Caco-2 (cell line): ENCODE data around the gene SUOX. TPM values are rescaled to one million over a fixed set of nuclear protein-coding genes. Genes with fewer than 3 reads are reported as not detected.
"Not testable (repeated sequence)": the region's sequence is repeated elsewhere in the genome, so short reads cannot be mapped to it uniquely, and the experiment has no call there.

ENCODE experiments used
- BruUV-seq: library from RNA; stranded (reverse); fragments of 400-500 nt; replicated peaks from 2 replicates; lab custom pipeline; 2021; lab: Mats Ljungman, UMichigan
- CTCF ChIA-PET: fragments of 300-600 bp; sonication (Branson Sonifier 250); formaldehyde crosslinking; loops from one replicate; lab custom pipeline; 2022; ENCODE audit warnings: antibody characterized with exemption; lab: Charles Lee
- POLR2A ChIA-PET: fragments of 300-600 bp; sonication (Branson Sonifier 250); formaldehyde crosslinking; loops from one replicate; lab custom pipeline; 2022; ENCODE audit warnings: antibody characterized with exemption; lab: Charles Lee
- DNase-seq, 2 experiments: peaks; one replicate each; pipeline versions ENCODE4 v3.0.0 to v3.0.0-alpha.2; 2020 to 2022
- H3K27me3 ChIP-seq: replicated peaks from 2 replicates; pipeline ENCODE4 v1.6.0; 2011; ENCODE audit warnings: low read length; ENCODE audit not compliant: control insufficient read depth, insufficient read depth
- H3K36me3 ChIP-seq: 2 replicates; pipeline ENCODE4 v1.5.1; 2011; ENCODE audit warnings: low read length; ENCODE audit not compliant: control insufficient read depth, insufficient read depth
- H3K4me1 ChIP-seq: fragments of 250-450 bp; sonication (Bioruptor Pico); 2 replicates; pipeline ENCODE4 v1.5.1; 2020; ENCODE audit warnings: mild to moderate bottlenecking
- H3K4me3 ChIP-seq: 2 replicates; pipeline ENCODE4 v1.5.1; 2011; ENCODE audit warnings: low read depth, mild to moderate bottlenecking, control low read depth, low read length
- H3K9me3 ChIP-seq: fragments of 250-450 bp; sonication (Bioruptor Pico); 2 replicates; pipeline ENCODE4 v1.5.1; 2020; ENCODE audit warnings: mild to moderate bottlenecking, moderate library complexity
- H3K27ac Mint-ChIP-seq: one replicate; pipeline ENCODE4 v1.8.0; 2022; ENCODE audit warnings: mixed read lengths; ENCODE audit not compliant: unreplicated experiment
- H3K27me3 Mint-ChIP-seq: one replicate; pipeline ENCODE4 v1.8.0; 2022; ENCODE audit warnings: mixed read lengths; ENCODE audit not compliant: insufficient read depth, unreplicated experiment
- H3K36me3 Mint-ChIP-seq: one replicate; pipeline ENCODE4 v1.8.0; 2022; ENCODE audit warnings: mild to moderate bottlenecking, mixed read lengths; ENCODE audit not compliant: insufficient read depth, unreplicated experiment
- H3K4me1 Mint-ChIP-seq: one replicate; pipeline ENCODE4 v1.8.0; 2022; ENCODE audit warnings: low read depth, mixed read lengths; ENCODE audit not compliant: unreplicated experiment
- H3K4me3 Mint-ChIP-seq: one replicate; pipeline ENCODE4 v1.8.0; 2022; ENCODE audit warnings: mild to moderate bottlenecking, moderate library complexity, mixed read lengths; ENCODE audit not compliant: unreplicated experiment
- H3K9me3 Mint-ChIP-seq: one replicate; pipeline ENCODE4 v1.8.0; 2022; ENCODE audit warnings: mixed read lengths; ENCODE audit not compliant: unreplicated experiment
- intact Hi-C: fragments of 100-400 bp; cut with micrococcal nuclease; formaldehyde crosslinking; loops from one replicate; pipeline ENCODE4 v1.10.0; 2022; ENCODE audit not compliant: unreplicated experiment
- total RNA-seq: library from RNA; stranded (reverse); gene quantifications from 2 replicates; pipeline ENCODE4 v1.2.3, GENCODE V29; 2022
- TF ChIP-seq, protein P1 (sequence below), 2 experiments: fragments of 200-600 bp in 1 of 2; IDR thresholded peaks; 1 replicate in 1 of 2; 2 replicates in 1 of 2; pipeline versions ENCODE4 v1.5.1 to v1.8.0; 2011 to 2022; ENCODE audit warnings: antibody characterized with exemption in 1 of 2, control low read depth in 1 of 2, inconsistent platforms in 1 of 2, low read depth in 1 of 2, low read length in 1 of 2, mild to moderate bottlenecking in 1 of 2, moderate library complexity in 1 of 2; ENCODE audit not compliant: insufficient read depth in 1 of 2, severe bottlenecking in 1 of 2, unreplicated experiment in 1 of 2

The SUOX gene
- total RNA-seq, 1 experiment from 2014 or later: 40.8 TPM

DNA sequence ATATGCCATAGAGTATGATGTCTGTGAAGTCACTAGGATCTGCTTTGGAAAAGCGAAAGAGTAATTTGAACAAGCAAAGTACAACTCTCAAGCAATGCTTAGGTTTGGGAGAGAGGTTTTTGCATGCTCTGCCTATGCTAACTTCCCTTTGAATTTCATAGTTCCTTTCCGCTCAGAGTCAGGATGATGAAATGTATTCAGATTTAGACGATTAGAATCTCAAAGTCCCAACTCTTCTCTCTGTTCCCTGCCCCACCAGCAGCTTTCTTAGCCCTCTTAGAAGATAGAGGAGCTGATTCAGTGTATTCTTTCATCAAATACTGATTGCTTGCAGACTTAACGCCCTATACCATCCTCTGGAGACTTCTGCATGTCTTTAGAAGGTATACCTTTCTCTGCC is 11.7 kb upstream of the SUOX start:
- H3K36me3 ChIP-seq: peaks cover 3% of the 10 kb centered on the region
- H3K4me1 Mint-ChIP-seq: no peaks in the 10 kb centered on the region
- DNase-seq: no peak
- intact Hi-C loops: no loop called here
- CTCF ChIA-PET: interaction anchor here (0.6 kb wide), 1 partner anchor 10 kb away, joined by 6 read pairs; no protein-coding TSS in a partner anchor
- no peaks in the 10 kb centered on the region for H3K9me3 Mint-ChIP-seq
- TF ChIP-seq, protein P1, sequence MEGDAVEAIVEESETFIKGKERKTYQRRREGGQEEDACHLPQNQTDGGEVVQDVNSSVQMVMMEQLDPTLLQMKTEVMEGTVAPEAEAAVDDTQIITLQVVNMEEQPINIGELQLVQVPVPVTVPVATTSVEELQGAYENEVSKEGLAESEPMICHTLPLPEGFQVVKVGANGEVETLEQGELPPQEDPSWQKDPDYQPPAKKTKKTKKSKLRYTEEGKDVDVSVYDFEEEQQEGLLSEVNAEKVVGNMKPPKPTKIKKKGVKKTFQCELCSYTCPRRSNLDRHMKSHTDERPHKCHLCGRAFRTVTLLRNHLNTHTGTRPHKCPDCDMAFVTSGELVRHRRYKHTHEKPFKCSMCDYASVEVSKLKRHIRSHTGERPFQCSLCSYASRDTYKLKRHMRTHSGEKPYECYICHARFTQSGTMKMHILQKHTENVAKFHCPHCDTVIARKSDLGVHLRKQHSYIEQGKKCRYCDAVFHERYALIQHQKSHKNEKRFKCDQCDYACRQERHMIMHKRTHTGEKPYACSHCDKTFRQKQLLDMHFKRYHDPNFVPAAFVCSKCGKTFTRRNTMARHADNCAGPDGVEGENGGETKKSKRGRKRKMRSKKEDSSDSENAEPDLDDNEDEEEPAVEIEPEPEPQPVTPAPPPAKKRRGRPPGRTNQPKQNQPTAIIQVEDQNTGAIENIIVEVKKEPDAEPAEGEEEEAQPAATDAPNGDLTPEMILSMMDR (IDR thresholded peaks at IDR 0.05; ENCODE audit: insufficient read depth in 1 of 2, low read depth in 1 of 2, low read length in 1 of 2, severe bottlenecking in 1 of 2, unreplicated experiment in 1 of 2): no peak
- no peak overlapping the region for H3K4me3 ChIP-seq
- no peaks in the 10 kb centered on the region for H3K27me3 ChIP-seq
- no peak overlapping the region for H3K27ac Mint-ChIP-seq
- no peak overlapping the region for H3K4me3 Mint-ChIP-seq
- no TSS peak for BruUV-seq
- POLR2A ChIA-PET: no interaction called here
- no peaks in the 10 kb centered on the region for H3K27me3 Mint-ChIP-seq
- H3K4me1 ChIP-seq: no peaks in the 10 kb centered on the region
- no peaks in the 10 kb centered on the region for H3K9me3 ChIP-seq
- peaks cover 69% of the 10 kb centered on the region for H3K36me3 Mint-ChIP-seq

DNA sequence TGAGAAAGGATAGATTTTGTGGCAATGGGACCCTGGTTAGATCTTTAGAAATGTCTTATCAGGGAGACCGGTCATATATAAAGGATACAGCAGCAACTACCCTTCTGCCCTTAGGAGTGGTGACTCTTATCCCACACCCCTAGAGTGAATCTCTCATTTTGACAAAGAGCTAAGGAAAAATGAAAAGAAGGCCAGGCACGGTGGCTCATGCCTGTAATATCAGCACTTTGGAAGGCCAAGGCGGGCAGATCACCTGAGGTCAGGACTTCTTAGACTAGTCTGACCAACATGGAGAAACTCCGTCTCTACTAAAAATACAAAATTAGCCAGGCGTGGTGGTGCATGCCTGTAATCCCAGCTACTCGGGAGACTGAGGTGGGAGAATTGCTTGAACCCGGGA is 11.1 kb upstream of the SUOX start:
- H3K4me1 Mint-ChIP-seq, POLR2A ChIA-PET, DNase-seq, CTCF ChIA-PET, H3K4me3 Mint-ChIP-seq, H3K4me3 ChIP-seq, intact Hi-C loops, BruUV-seq, H3K9me3 Mint-ChIP-seq, H3K27ac Mint-ChIP-seq, H3K9me3 ChIP-seq, H3K36me3 ChIP-seq, H3K27me3 Mint-ChIP-seq, H3K27me3 ChIP-seq, H3K4me1 ChIP-seq: not testable (repeated sequence)
- peaks cover 75% of the 10 kb centered on the region for H3K36me3 Mint-ChIP-seq

DNA sequence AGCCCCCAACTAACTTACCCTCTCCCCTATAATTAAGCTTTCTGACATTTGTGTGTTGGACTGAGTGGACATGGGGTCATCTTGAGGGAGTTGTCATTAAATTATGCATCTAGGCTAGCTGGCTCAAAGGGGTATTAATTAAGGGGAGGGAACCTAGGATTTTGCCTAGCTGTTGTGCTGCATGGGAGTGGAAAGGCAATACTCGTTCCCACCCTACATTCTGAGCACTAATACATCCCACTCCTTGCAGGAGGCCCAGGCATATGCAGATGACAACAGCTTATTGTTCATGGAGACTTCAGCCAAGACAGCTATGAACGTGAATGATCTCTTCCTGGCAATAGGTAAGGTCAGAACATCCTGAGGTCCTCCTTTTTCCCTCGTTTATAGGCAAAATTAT is 6.0 kb upstream of the SUOX start:
- H3K4me3 ChIP-seq: no peak overlapping the region
- no TSS peak for BruUV-seq
- H3K4me3 Mint-ChIP-seq: no peak overlapping the region
- H3K9me3 Mint-ChIP-seq: no peaks in the 10 kb centered on the region
- ChIA-PET POLR2A (no interaction called here), CTCF (interaction anchor here (0.5 kb wide), 1 partner anchor 102 kb away, joined by 4 read pairs; no protein-coding TSS in a partner anchor)
- peaks cover 4% of the 10 kb centered on the region for H3K4me1 Mint-ChIP-seq
- H3K27ac Mint-ChIP-seq: peak overlapping the region; percentile 59
- peaks cover 3% of the 10 kb centered on the region for H3K36me3 ChIP-seq
- no peaks in the 10 kb centered on the region for H3K9me3 ChIP-seq
- no peaks in the 10 kb centered on the region for H3K27me3 Mint-ChIP-seq
- DNase-seq: no peak
- peaks cover 75% of the 10 kb centered on the region for H3K36me3 Mint-ChIP-seq
- TF ChIP-seq, protein P1 (IDR thresholded peaks at IDR 0.05; ENCODE audit: insufficient read depth in 1 of 2, low read depth in 1 of 2, low read length in 1 of 2, severe bottlenecking in 1 of 2, unreplicated experiment in 1 of 2): no peak
- no peaks in the 10 kb centered on the region for H3K27me3 ChIP-seq
- intact Hi-C loops: no loop called here
- no peaks in the 10 kb centered on the region for H3K4me1 ChIP-seq
